ENCODE measurements around the gene STIM1.
"Not testable (repeated sequence)": the region's sequence is repeated elsewhere in the genome, so short reads cannot be mapped to it uniquely, and the experiment has no call there.

The STIM1 gene

GRCh38 chr11:3855808-3856491 lies 486 bp downstream of the STIM1 start:
- no peak for DNase-seq (ENCODE audit: low read depth)

DNA sequence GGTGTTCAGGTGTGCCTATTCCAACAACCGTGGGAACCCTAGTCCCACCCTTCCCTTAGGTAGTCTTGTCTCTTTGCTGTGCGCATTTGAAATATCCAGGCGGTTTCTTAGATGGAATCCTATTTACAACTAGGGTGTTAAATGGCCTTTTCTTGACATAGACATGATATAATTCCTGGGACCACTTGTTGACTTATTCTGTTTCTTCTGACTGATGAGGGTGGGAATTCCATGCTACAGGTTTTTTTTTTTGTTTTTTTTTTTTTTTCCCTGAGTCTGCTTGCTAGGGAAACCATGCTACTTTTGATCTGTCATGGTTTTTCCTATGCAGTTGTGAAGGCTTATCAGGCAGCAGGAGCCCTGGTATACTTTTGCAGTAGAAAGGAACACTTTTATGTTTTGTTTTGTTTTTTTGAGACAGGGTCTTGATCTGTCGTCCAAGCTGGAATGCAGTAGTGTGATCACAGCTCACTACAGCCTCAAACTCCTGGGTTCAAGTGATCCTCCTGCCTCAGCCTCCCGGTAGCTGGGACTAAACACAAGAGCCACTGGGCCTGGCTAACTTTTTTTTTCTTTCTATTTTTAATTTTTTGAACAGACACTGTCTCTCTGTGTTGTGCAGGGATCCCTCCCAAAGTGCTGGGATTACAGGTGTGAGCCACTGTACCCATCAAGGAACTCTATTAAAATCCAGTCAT lies 1.5 kb downstream of the STIM1 start:
- DNase-seq (ENCODE audit: low read depth), result no peak

GRCh38 chr11:3857628-3858027 lies 2.2 kb downstream of the STIM1 start:
- DNase-seq (ENCODE audit: low read depth), result no peak

DNA sequence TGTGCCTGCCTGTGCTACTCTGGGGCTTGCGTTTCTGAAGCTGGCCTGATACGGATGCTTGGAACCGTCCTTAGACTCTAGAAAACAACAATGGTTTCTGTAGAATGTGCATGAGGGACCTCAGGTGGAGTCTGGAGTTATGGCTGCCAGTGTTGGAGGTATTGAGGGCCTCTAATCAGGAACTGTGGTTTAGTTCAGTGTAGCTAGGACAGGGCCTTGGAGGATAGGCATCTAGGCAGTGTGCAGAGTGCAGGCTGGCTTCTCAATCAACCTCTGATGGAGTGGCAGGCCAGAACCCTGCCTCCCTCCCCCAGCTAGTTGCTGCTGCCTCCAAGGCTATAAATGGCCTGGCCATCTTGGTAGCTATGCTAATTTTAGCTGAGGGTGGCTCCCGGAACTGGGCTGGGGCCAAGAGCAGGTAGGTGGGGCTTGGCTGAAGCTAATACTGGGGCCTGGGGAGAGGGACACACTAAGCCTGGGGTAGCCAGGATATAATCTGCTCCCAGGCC lies 4.0 kb downstream of the STIM1 start:
- no peak for DNase-seq (ENCODE audit: low read depth)

- DNase-seq (ENCODE audit: low read depth), result peak; percentile 57
Measured at GRCh38 chr11:3860375-3860774, 4.9 kb downstream of the STIM1 start.

- DNase-seq (ENCODE audit: low read depth), result not testable (repeated sequence)
Measured at GRCh38 chr11:3860898-3861393, 5.5 kb downstream of the STIM1 start.

DNA sequence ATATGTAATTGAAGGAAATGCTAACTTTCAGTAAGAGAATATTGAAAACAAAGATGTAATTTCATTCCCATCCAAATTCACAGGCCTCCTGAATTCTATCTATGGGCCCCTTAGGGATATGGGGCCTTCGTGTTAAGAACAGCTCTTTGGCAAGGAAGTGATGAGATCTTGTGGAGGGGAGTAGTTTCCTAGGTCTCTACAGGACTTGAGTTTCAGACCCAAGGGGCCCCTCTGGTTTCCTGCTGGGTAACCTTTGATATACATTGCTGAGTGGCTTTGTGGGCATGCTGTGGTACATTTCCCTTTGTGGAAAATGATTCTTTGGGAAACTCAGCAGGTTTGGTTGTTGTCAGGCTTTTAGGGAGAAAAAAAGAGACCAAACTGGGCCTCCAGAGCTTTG lies 6.2 kb downstream of the STIM1 start:
- DNase-seq (ENCODE audit: low read depth), result no peak

- DNase-seq (ENCODE audit: low read depth), result no peak
Measured at GRCh38 chr11:3865388-3866193, 10.1 kb downstream of the STIM1 start.

DNA sequence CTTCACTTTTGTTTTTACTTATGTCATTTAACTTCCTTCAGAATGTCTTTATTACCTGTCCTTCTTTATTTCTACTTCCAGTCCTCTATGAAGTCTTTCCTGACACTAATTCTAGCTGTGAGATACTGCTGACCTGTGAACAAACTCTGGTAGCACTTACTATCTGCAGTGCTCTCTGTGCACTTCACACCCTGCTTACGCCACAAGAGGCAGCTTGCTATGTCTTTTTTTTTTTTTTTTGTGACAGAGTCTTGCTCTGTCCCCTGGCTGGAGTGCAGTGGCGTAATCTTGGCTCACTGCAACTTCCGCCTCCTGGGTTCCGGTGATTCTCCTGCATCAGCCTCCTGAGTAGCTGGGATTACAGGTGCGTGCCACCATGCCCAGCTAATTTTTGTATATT lies 10.7 kb downstream of the STIM1 start:
- no peak for DNase-seq (ENCODE audit: low read depth)

DNA sequence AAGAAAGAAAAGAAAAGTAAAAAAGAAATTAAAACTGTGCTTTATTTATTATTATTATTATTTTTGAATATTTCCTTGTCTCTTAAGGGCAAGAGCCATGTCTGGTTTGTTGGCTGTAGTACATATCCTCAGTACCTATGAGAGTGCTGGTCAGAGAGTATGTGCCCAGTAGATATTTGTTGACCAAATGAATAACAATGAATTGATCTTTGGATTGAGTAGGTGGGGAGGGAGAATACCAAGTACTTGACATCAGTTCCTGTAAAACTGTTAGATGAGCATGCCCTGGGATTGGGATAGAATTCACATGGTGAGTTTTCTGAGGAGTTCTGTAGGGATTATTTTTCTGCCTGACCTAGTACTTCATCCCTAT lies 11.4 kb downstream of the STIM1 start:
- no peak for DNase-seq (ENCODE audit: low read depth)

DNA sequence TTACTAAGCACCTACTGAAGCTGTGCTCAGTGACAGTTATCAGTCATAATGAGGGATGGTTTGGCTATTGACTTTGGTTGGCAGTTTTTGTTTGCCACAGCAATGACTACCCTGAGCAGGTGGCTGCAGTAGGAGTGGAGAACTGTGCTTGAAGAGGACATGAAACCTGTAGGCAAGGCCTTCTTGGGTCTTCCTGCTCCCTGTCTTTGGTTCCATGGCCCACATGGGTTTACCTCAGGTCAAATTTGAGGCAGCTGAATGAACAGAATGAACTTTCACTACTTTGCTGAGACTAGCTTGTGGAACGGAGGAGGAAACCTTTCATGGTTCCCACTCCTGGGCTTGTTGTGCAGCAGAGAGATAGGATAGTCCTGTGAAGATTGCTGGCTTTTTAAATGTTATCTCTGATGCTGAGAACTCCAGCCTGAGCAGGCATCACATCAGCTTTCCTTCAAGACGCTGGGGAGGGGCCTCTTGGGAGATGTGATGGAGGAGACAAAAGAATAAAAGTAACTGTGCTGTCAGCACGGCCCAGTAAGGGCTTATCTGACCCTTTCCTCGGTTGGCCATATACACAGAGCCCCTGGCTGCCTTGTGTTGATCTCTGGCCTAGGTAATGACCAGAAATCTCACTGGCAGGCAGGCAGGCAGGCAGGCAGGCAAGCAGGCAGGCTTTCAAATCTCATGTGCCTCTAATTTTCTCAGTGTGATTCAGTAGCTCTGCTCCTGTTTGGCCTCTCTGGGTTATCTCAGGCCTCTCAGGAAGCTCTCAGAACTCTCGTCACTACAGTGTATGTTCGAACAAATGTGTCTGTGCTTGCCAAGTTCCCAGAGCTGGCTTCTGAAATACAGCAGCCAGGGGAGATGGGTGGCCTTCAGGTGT lies 12.0 kb downstream of the STIM1 start:
- DNase-seq (ENCODE audit: low read depth), result no peak

GRCh38 chr11:3873712-3874349 lies 18.4 kb downstream of the STIM1 start:
- DNase-seq (ENCODE audit: low read depth), result no peak

GRCh38 chr11:3876613-3877012 lies 21.1 kb downstream of the STIM1 start:
- no peak for DNase-seq (ENCODE audit: low read depth)

DNA sequence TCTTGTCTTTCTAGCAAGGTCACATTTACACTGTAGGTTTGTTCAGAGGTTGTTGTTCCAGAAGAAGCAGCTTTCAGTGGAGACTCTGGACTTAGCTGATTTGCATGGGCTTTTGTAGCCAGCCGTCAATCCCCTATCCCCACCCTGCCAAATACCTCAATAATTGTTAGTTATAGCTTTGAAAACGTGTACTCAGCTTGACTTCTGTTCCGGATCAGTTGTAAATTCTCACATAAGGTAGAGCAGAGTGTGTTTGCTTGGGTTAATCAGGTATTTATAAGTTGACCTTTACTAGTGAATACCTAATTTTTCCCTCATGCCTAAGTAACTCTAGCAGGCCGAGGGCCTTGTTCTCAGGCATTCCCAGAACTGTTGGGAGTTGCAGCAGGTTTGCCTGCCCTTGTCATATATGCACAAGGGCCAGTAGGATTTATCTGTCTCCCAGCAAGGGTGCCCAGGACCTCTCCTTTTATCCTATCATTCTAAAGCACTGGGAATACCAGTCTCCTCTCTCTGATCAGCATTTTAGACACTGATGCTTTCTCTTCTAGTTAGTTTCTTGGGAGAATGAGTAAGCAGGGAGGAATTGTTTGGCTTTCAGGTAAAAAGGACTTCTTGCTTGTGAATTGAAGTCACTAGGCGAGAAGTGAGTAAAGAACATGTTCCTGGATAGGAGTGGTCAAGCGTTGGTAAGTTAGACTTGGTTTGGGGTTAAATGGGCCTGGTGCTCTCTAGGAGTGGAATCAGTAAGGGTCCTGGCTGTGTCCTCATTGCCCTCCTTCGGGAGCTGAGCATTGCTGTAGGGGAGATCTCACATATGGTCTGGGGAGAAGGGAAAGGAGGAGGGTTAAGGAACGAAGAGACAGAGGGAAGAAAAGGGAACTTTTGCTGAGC lies 22.1 kb downstream of the STIM1 start:
- no peak for DNase-seq (ENCODE audit: low read depth)

GRCh38 chr11:3878258-3878584 lies 22.8 kb downstream of the STIM1 start:
- DNase-seq (ENCODE audit: low read depth), result no peak

- no peak for DNase-seq (ENCODE audit: low read depth)
Measured at GRCh38 chr11:3879216-3879966, 23.9 kb downstream of the STIM1 start.

- no peak for DNase-seq (ENCODE audit: low read depth)
Measured at GRCh38 chr11:3879967-3880542, 24.6 kb downstream of the STIM1 start.

DNA sequence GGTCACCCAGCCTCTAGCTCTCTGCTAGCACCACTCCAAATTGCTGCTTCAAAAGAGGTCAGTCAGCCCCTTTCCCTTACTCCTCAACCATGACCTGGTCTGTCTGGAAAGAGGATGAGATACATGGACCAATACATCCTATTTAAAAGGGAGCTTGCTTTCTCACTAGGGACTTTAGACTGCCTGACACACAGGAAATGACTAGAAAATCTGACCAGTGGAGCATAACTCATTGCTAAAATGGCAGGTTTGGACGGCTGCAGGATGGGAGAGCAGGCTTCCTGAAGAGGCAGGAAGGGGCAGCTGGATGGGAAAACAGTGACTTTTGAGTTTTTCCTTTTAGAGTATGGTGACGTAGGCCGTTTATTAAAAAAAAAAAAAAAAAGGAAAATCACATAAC lies 25.3 kb downstream of the STIM1 start:
- no peak for DNase-seq (ENCODE audit: low read depth)

DNA sequence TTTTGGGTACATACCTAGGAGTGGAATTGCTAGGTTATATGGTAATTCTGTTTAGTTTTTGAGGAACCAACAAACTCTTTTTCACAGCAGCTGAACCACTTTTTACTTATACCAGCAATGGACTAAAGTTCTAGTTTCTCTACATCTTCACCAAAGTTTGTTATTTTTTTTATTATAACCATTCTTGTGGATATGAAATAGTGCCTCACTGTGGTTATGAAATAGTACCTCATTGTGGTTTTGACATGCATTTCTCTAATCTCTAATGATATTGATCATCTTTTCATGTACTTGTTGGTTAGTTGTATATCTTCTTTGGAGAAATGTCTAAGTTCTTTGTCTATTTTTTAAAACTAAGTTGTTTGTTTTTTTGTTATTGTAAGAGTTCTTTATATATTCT lies 27.2 kb downstream of the STIM1 start:
- DNase-seq (ENCODE audit: low read depth), result no peak

Measured in stimulated activated CD4-positive, alpha-beta T cell treated with anti-CD3 and anti-CD28 coated beads, Interleukin-2, amount 100 ng/mL, for 4 hours (primary cell).